AG04449 (cell line): ENCODE results near the gene HSD3B7.

Experiments used
- CTCF ChIA-PET: fragments of 350-600 bp; formaldehyde crosslinking; extraction: SDS; loops from one replicate; lab custom pipeline; 2021; ENCODE audit warnings: antibody characterized with exemption; lab: Yijun Ruan, JAX
- POLR2A ChIA-PET: fragments of 400-600, 350-600 bp; formaldehyde crosslinking; extraction: SDS; loops from one replicate; lab custom pipeline; 2020; ENCODE audit warnings: antibody characterized with exemption, inconsistent platforms; lab: Yijun Ruan, JAX
- DNase-seq: peaks from one replicate; pipeline ENCODE4 v3.0.0-alpha.2; 2010; ENCODE audit warnings: low read depth, low spot score
- H3K4me3 ChIP-seq: 2 replicates; pipeline ENCODE4 v1.5.1; 2011; ENCODE audit warnings: low read depth, mild to moderate bottlenecking, control low read depth, low read length
- TF ChIP-seq, protein P1 (sequence below): IDR thresholded peaks from one replicate; pipeline ENCODE4 v1.5.1; 2011; ENCODE audit warnings: mild to moderate bottlenecking, moderate library complexity, low read length, control low read depth, inconsistent platforms; ENCODE audit not compliant: insufficient read depth; ENCODE audit errors: missing control alignments

HSD3B7 gene

DNA sequence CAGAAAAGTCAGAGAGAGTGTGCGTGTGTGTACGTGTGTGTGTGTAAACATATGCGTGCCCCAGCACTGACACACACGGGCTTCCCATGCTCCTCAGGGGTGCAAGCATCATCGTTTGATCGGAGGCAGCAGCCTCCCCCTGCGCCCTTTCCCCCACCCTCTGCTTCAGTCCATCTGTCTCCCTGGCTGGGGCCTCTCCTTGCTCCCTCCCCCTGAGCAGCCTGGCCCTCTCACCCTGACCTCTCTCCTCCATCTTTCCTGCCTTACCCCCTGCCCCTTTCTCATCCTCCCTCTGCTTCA, 21.0 kb downstream of the HSD3B7 start:
- H3K4me3 ChIP-seq: no peak overlapping the region
- ChIA-PET CTCF (interaction anchor here (1.4 kb wide), 1 partner anchor 53 kb away, joined by 3 read pairs; no protein-coding TSS in a partner anchor), POLR2A (no interaction called here)
- DNase-seq: no peak
- TF ChIP-seq, protein P1, sequence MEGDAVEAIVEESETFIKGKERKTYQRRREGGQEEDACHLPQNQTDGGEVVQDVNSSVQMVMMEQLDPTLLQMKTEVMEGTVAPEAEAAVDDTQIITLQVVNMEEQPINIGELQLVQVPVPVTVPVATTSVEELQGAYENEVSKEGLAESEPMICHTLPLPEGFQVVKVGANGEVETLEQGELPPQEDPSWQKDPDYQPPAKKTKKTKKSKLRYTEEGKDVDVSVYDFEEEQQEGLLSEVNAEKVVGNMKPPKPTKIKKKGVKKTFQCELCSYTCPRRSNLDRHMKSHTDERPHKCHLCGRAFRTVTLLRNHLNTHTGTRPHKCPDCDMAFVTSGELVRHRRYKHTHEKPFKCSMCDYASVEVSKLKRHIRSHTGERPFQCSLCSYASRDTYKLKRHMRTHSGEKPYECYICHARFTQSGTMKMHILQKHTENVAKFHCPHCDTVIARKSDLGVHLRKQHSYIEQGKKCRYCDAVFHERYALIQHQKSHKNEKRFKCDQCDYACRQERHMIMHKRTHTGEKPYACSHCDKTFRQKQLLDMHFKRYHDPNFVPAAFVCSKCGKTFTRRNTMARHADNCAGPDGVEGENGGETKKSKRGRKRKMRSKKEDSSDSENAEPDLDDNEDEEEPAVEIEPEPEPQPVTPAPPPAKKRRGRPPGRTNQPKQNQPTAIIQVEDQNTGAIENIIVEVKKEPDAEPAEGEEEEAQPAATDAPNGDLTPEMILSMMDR: no peak

DNA sequence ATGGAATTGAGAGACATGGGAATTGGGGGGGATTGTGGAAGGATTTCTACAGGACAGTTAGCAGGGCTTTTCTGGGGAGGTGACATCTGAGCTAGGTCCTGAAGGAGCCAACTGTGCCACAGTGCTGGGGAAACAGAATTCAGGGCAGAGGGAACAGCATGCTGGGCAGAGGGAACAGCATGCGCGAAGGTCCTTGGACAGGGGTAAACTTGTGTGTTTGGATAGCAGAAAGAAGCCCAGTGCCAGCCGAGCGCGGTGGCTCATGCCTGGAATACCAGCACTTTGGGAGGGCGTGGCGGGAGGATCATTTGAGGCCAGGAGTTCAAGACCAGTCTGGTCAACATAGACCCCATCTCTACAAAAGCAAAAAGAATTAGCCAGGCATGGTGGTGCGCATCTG, 21.6 kb downstream of the HSD3B7 start:
- no peak overlapping the region for H3K4me3 ChIP-seq
- ChIA-PET POLR2A (interaction anchor here (1.1 kb wide), 1 partner anchor 27 kb away, joined by 4 read pairs; the partner anchor contains the start of gene STX4), CTCF (interaction anchor here (0.7 to 2.9 kb wide), 2 partner anchors 21 to 23 kb away, joined by 3 to 11 read pairs; partner anchors contain the start of gene HSD3B7)
- TF ChIP-seq, protein P1: no peak
- no peak for DNase-seq

DNA sequence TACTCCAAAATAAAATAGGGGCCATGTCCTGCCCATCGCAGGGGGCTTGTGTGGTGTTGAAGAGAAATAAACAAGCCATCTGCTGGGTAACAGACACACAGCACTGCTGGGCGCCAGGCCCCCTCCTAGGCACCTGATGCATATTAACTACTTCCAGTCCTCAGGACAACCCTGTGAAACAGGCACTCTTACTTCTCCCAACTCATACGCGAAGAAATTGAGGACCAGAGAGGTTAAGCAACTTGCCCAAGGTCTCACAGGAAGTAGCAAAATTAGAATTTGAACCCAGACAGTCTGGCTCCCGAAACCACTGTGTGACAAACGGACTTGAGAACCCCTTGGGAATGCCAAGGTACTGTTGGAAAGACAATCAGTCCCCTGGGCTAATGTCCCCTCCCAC, 22.7 kb downstream of the HSD3B7 start:
- TF ChIP-seq, protein P1: no peak
- no peak for DNase-seq
- H3K4me3 ChIP-seq: no peak overlapping the region
- ChIA-PET POLR2A (interaction anchor here (1.1 kb wide), 1 partner anchor 26 kb away, joined by 4 read pairs; the partner anchor contains the start of gene STX4), CTCF (interaction anchor here (2.2 to 2.9 kb wide), 2 partner anchors 9 to 22 kb away, joined by 9 to 11 read pairs; partner anchors contain the start of gene HSD3B7)

DNA sequence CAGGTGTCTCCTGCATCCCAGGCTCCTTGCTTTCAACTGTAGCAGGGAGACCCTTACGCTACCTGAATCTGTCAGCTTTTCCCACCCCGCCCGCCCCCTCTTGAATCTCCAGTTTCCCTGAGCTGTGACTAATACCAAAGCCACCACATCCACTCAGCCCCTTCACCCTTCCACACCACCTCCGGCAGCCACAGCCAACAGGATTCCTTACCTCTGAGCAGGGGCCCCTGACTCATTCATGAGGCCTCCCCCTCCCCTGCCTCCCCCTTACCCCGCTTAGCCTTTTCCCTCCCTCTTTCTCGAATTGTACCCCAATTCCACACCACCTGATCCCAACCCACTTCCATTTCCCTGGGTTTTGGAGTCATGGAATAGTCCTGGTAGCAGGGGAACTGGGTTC, 23.1 kb downstream of the HSD3B7 start:
- no peak for DNase-seq
- TF ChIP-seq, protein P1: no peak
- ChIA-PET CTCF (interaction anchor here (1.1 to 2.9 kb wide), 3 partner anchors 10 to 194 kb away, joined by 3 to 11 read pairs (median 9); partner anchors contain the start of gene HSD3B7), POLR2A (interaction anchor here (1.1 kb wide), 1 partner anchor 66 kb away, joined by 4 read pairs; the partner anchor contains the start of genes ZNF646 and ZNF668)
- H3K4me3 ChIP-seq: peak overlapping the region; percentile 18; the same call in 1 of the 2 replicates

DNA sequence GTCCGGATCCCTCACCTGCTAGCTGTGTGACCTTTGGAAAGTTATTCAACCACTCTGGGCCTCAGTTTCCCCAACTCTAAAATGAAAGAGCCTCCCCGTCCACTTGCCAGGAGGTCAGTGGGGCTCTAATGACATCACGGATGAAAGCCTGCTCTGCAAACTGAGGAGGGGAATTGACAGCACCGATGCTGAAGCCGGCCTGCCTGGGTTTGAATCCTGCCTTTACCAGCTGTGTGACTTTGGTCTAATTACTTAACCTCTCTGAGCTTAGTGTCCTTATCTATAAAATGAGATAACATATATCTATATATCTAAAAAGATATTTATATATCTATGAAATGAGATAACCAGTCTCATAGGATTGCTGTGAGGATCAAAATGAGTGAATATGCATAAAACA, 23.5 kb downstream of the HSD3B7 start:
- TF ChIP-seq, protein P1: no peak
- peak overlapping the region; percentile 18; the same call in 1 of the 2 replicates for H3K4me3 ChIP-seq
- CTCF ChIA-PET: interaction anchor here (1.1 to 2.9 kb wide), 3 partner anchors 10 to 194 kb away, joined by 3 to 11 read pairs (median 9); partner anchors contain the start of gene HSD3B7
- DNase-seq: no peak
- POLR2A ChIA-PET: interaction anchor here (1.1 kb wide), 1 partner anchor 65 kb away, joined by 4 read pairs; the partner anchor contains the start of genes ZNF646 and ZNF668

DNA sequence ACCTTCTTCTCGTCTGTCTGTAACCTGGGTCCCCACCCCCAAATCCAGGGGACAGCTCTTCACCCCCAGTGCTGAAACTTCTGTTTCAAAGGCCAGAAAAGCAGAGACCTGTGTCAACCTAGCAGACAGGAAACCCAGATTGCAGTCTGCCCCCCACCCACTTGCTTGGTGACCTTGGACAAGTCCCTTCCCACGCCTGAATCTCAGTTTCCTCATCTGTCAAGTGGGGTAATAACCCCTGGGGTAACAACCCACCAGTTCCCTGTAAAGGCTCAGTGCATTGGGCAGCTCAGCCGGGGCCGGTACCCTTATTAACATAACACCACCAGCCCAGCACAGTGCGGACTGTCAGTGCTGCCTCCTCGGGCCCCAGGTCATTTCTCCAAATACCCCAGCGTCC, 24.1 kb downstream of the HSD3B7 start:
- TF ChIP-seq, protein P1: no peak
- DNase-seq: no peak
- CTCF ChIA-PET: interaction anchor here (1.1 to 2.9 kb wide), 3 partner anchors 11 to 195 kb away, joined by 3 to 11 read pairs (median 9); partner anchors contain the start of gene HSD3B7
- H3K4me3 ChIP-seq: peak overlapping the region; percentile 57
- POLR2A ChIA-PET: interaction anchor here (1.1 kb wide), 1 partner anchor 65 kb away, joined by 4 read pairs; the partner anchor contains the start of genes ZNF646 and ZNF668
